ENCODE results near the gene VASN.
"Not testable (repeated sequence)": the region's sequence is repeated elsewhere in the genome, so short reads cannot be mapped to it uniquely, and the experiment has no call there.

Gene VASN

GRCh38 chr16:4337540-4338088 is 34.0 kb upstream of the VASN start:
- DNase-seq, result no peak

GRCh38 chr16:4338125-4338582 is 33.5 kb upstream of the VASN start:
- no peak for DNase-seq

GRCh38 chr16:4338712-4339299 is 32.8 kb upstream of the VASN start:
- DNase-seq, result no peak

GRCh38 chr16:4339455-4339854 is 32.2 kb upstream of the VASN start:
- no peak for DNase-seq

GRCh38 chr16:4339909-4340308 is 31.7 kb upstream of the VASN start:
- no peak for DNase-seq

- DNase-seq, result no peak
Observed at GRCh38 chr16:4340443-4340842, 31.2 kb upstream of the VASN start.

- no peak for DNase-seq
Observed at GRCh38 chr16:4341250-4341649, 30.4 kb upstream of the VASN start.

GRCh38 chr16:4342866-4343744 is 28.5 kb upstream of the VASN start:
- no peak for DNase-seq

GRCh38 chr16:4344300-4344982 is 27.2 kb upstream of the VASN start:
- not testable (repeated sequence) for DNase-seq

GRCh38 chr16:4344983-4345835 is 26.4 kb upstream of the VASN start:
- no peak for DNase-seq

- DNase-seq, result no peak
Observed at GRCh38 chr16:4345836-4346781, 25.5 kb upstream of the VASN start.

GRCh38 chr16:4347010-4347409 is 24.6 kb upstream of the VASN start:
- no peak for DNase-seq

- no peak for DNase-seq
Observed at GRCh38 chr16:4347765-4348509, 23.7 kb upstream of the VASN start.

GRCh38 chr16:4349332-4349731 is 22.3 kb upstream of the VASN start:
- no peak for DNase-seq

GRCh38 chr16:4350365-4350786 is 21.3 kb upstream of the VASN start:
- no peak for DNase-seq

- peak; percentile 97 for DNase-seq
Observed at GRCh38 chr16:4350787-4351659, 20.6 kb upstream of the VASN start, which contains the start of gene PAM16. Gene PAM16 (minus strand): TSS chr16:4351321. CDS start chr16:4351234, 87 bp downstream.

- no peak for DNase-seq
Observed at GRCh38 chr16:4351880-4352279, 19.8 kb upstream of the VASN start.

GRCh38 chr16:4352843-4353242 is 18.8 kb upstream of the VASN start:
- DNase-seq, result no peak

- no peak for DNase-seq
Observed at GRCh38 chr16:4353675-4354074, 18.0 kb upstream of the VASN start.

Data from T1000 (cell line).